HEK293 (cell line): ENCODE data around the gene NCKAP5L.

Experiments used
- CTCF ChIA-PET: fragments of 350-600 bp; formaldehyde crosslinking; extraction: SDS; loops from one replicate; lab custom pipeline; 2021; ENCODE audit warnings: antibody characterized with exemption; lab: Yijun Ruan, JAX
- POLR2A ChIA-PET: fragments of 300-600 bp; formaldehyde crosslinking; extraction: SDS; loops from one replicate; lab custom pipeline; 2020; ENCODE audit warnings: antibody characterized with exemption, inconsistent platforms; lab: Yijun Ruan, JAX
- H3K27ac ChIP-seq: fragments of 200-500 bp; sonication (Bioruptor generic); 2 replicates; pipeline ENCODE4 v1.5.1; 2014; ENCODE audit warnings: low read depth, low read length, control low read depth, inconsistent platforms; ENCODE audit errors: extremely low read depth
- H3K36me3 ChIP-seq, 2 experiments: fragments of 200-500 bp in 1 of 2; sonication (Bioruptor generic) in 1 of 2; 1 replicate in 1 of 2; 2 replicates in 1 of 2; pipeline ENCODE4 v1.5.1; 2014 to 2017; ENCODE audit warnings: inconsistent platforms in 2 of 2, low read length in 2 of 2; ENCODE audit not compliant: control insufficient read depth in 2 of 2, insufficient read depth in 1 of 2
- H3K4me1 ChIP-seq: fragments of 200-500 bp; sonication (Bioruptor generic); 2 replicates; pipeline ENCODE4 v1.5.1; 2014; ENCODE audit warnings: mild to moderate bottlenecking, low read length, inconsistent platforms; ENCODE audit not compliant: control insufficient read depth, insufficient read depth
- H3K4me3 ChIP-seq: 2 replicates; pipeline ENCODE4 v1.5.1; 2011; ENCODE audit warnings: low read depth, mild to moderate bottlenecking, control low read depth, low read length, moderate library complexity
- H3K9me3 ChIP-seq: fragments of 200-500 bp; sonication (Bioruptor generic); 2 replicates; pipeline ENCODE4 v1.5.1; 2014; ENCODE audit warnings: low read depth, low read length, inconsistent platforms; ENCODE audit not compliant: control insufficient read depth, insufficient read depth
- PATZ1 ChIP-seq: fragments of 450-650 bp; formaldehyde crosslinking; IDR thresholded peaks from 2 replicates; pipeline ENCODE4 v1.5.1; 2016; ENCODE audit warnings: missing biosample characterization, missing genetic modification characterization
- PRDM2 ChIP-seq: fragments of 450-650 bp; formaldehyde crosslinking; IDR thresholded peaks from 2 replicates; pipeline ENCODE4 v1.5.1; 2016; ENCODE audit warnings: missing biosample characterization, missing genetic modification characterization, borderline replicate concordance
- YY1 ChIP-seq: fragments of 450-650 bp; formaldehyde crosslinking; IDR thresholded peaks from 2 replicates; pipeline ENCODE4 v1.5.1; 2018; ENCODE audit warnings: missing biosample characterization, missing genetic modification characterization
- ZBTB21 ChIP-seq: fragments of 450-650 bp; formaldehyde crosslinking; IDR thresholded peaks from 2 replicates; pipeline ENCODE4 v1.5.1; 2017; ENCODE audit warnings: missing biosample characterization, missing genetic modification characterization
- ZEB2 ChIP-seq: fragments of 450-650 bp; formaldehyde crosslinking; IDR thresholded peaks from 2 replicates; pipeline ENCODE4 v1.5.1; 2016; ENCODE audit warnings: missing biosample characterization, missing genetic modification characterization
- ZIC2 ChIP-seq: fragments of 450-650 bp; formaldehyde crosslinking; IDR thresholded peaks from 2 replicates; pipeline ENCODE4 v1.5.1; 2016; ENCODE audit warnings: missing biosample characterization, missing genetic modification characterization
- ZNF2 ChIP-seq: fragments of 450-650 bp; formaldehyde crosslinking; IDR thresholded peaks from 2 replicates; pipeline ENCODE4 v1.5.1; 2016; ENCODE audit warnings: missing biosample characterization, missing genetic modification characterization
- ZNF221 ChIP-seq: fragments of 450-650 bp; formaldehyde crosslinking; IDR thresholded peaks from 2 replicates; pipeline ENCODE4 v1.5.1; 2017; ENCODE audit warnings: missing biosample characterization, missing genetic modification characterization, borderline replicate concordance
- ZNF354C ChIP-seq: fragments of 450-650 bp; formaldehyde crosslinking; IDR thresholded peaks from 2 replicates; pipeline ENCODE4 v1.5.1; 2016; ENCODE audit warnings: missing biosample characterization, missing genetic modification characterization, low read depth, borderline replicate concordance
- ZNF37A ChIP-seq: fragments of 450-650 bp; IDR thresholded peaks from 2 replicates; pipeline ENCODE4 v1.5.1; 2018; ENCODE audit warnings: missing biosample characterization, missing genetic modification characterization
- ZNF416 ChIP-seq: fragments of 450-650 bp; formaldehyde crosslinking; IDR thresholded peaks from 2 replicates; pipeline ENCODE4 v1.5.1; 2016; ENCODE audit warnings: missing biosample characterization, missing genetic modification characterization
- ZNF473 ChIP-seq: fragments of 450-650 bp; formaldehyde crosslinking; IDR thresholded peaks from 2 replicates; pipeline ENCODE4 v1.5.1; 2017; ENCODE audit warnings: missing biosample characterization, missing genetic modification characterization
- ZNF501 ChIP-seq: fragments of 450-650 bp; formaldehyde crosslinking; IDR thresholded peaks from 2 replicates; pipeline ENCODE4 v1.5.1; 2016; ENCODE audit warnings: missing biosample characterization, missing genetic modification characterization
- ZNF513 ChIP-seq: fragments of 450-650 bp; IDR thresholded peaks from 2 replicates; pipeline ENCODE4 v1.5.1; 2018; ENCODE audit warnings: missing biosample characterization, missing genetic modification characterization
- ZNF664 ChIP-seq: fragments of 450-650 bp; formaldehyde crosslinking; IDR thresholded peaks from 2 replicates; pipeline ENCODE4 v1.5.1; 2016; ENCODE audit warnings: missing biosample characterization, missing genetic modification characterization
- ZNF768 ChIP-seq: fragments of 450-650 bp; formaldehyde crosslinking; IDR thresholded peaks from 2 replicates; pipeline ENCODE4 v1.5.1; 2018; ENCODE audit warnings: missing biosample characterization, mild to moderate bottlenecking, missing genetic modification characterization
- TF ChIP-seq, protein P1 (sequence below): fragments of 450-650 bp; IDR thresholded peaks from 2 replicates; pipeline ENCODE4 v1.5.1; 2018; ENCODE audit warnings: missing biosample characterization, mild to moderate bottlenecking, missing genetic modification characterization

The NCKAP5L gene

DNA sequence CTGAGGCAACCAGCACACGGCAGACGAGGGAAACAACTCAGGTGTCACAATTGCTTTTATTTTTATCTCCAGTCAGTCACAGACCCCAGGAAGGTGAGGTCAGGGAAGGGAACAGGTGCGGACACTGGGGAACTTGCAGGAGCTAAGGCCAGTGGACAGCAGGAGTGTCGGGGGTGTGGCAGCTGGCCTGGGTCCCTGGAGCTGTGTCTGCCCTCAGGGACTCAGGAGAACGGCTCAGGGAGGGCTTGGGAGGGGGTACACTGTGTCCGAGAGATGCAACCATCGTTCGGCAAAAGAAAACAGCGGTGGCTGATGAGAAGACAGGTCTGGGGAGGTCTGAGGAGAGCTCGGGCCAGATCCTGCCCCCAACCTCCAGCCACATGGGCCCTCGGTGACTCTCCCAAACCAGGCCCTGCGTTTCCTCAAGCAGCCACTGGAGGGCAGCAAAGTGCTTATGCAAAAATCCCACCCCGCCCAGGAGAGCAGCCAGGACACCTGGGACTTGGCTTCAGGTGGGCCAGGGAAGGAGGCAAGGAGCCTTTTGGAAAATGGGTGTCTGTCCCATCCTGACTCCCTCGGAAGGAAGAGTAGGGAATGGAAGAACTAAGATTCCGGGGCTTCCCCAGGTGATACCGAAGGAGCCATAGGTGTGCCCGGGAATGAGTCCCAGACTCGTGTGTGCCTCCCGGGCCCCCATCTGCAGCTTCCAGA is 38.8 kb upstream of the NCKAP5L start (continued):
- no peak for TF ChIP-seq PRDM2 (tag by site-specific recombination)

DNA sequence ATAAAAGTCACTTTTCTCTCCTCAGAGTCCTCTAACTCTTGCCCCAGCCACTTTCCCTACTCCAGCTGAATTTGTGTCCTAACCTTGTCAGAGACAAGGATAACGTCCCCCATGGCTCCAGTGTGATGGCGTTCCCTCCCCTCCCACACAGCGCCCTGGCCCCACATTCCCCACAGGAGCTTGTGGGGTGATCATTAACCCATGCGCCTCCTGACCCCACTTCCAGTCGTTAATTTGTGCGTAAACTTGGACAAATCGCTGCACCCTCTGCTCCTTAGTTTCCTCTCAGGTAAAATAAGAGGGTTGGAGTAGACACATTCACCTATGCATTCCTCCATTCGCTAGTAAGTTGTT is 37.5 kb upstream of the NCKAP5L start:
- H3K4me1 ChIP-seq: peaks cover 14% of the 10 kb centered on the region

More for the DNA sequence above, 37.5 kb upstream of the NCKAP5L start:
- ChIA-PET POLR2A (no interaction called here), CTCF (interaction anchor here (0.6 to 6.1 kb wide), 13 partner anchors 13 to 224 kb away, joined by 3 to 99 read pairs (median 7); no protein-coding TSS in a partner anchor)
- TF ChIP-seq ZNF416 (tag by site-specific recombination): no peak
- TF ChIP-seq ZEB2: no peak
- TF ChIP-seq, protein P1, sequence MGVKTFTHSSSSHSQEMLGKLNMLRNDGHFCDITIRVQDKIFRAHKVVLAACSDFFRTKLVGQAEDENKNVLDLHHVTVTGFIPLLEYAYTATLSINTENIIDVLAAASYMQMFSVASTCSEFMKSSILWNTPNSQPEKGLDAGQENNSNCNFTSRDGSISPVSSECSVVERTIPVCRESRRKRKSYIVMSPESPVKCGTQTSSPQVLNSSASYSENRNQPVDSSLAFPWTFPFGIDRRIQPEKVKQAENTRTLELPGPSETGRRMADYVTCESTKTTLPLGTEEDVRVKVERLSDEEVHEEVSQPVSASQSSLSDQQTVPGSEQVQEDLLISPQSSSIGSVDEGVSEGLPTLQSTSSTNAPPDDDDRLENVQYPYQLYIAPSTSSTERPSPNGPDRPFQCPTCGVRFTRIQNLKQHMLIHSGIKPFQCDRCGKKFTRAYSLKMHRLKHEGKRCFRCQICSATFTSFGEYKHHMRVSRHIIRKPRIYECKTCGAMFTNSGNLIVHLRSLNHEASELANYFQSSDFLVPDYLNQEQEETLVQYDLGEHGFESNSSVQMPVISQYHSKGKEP (tag by site-specific recombination): no peak
- no peak for TF ChIP-seq ZNF37A
- no peak for TF ChIP-seq ZNF221 (tag by site-specific recombination)
- no peak for TF ChIP-seq ZNF354C
- no peak for TF ChIP-seq ZNF768 (tag by site-specific recombination)
- no peak for TF ChIP-seq ZIC2 (tag by site-specific recombination)
- no peak for TF ChIP-seq ZNF513 (tag by site-specific recombination)
- TF ChIP-seq ZNF2 (tag by site-specific recombination): no peak
- no peak for TF ChIP-seq ZNF501
- TF ChIP-seq ZBTB21: no peak
- no peak for TF ChIP-seq ZNF664
- TF ChIP-seq PATZ1 (tag by site-specific recombination): no peak
- TF ChIP-seq YY1: no peak
- no peak for TF ChIP-seq ZNF473 (tag by site-specific recombination)
- Histone ChIP-seq H3K4me3 (no peak overlapping the region), H3K27ac (no peak overlapping the region), H3K36me3 (no peaks in the 10 kb centered on the region), H3K9me3 (no peaks in the 10 kb centered on the region)
